ENCODE data around the gene KIR3DL2.
"Not testable (repeated sequence)": the region's sequence is repeated elsewhere in the genome, so short reads cannot be mapped to it uniquely, and the experiment has no call there.

GRCh38 chr19:54894106-54894505 is 43.9 kb downstream of the KIR3DL2 start:
- TF ChIP-seq EP300 (IDR thresholded peaks at IDR 0.05; ENCODE audit: borderline replicate concordance in 1 of 2, low read depth in 1 of 2, low read length in 1 of 2); TAF1 (IDR thresholded peaks at IDR 0.05; ENCODE audit: borderline replicate concordance, low read depth, low read length): not testable (repeated sequence)
